Kasumi-1 (cell line): ENCODE data around the gene RUFY2.
"Not testable (repeated sequence)": the region's sequence is repeated elsewhere in the genome, so short reads cannot be mapped to it uniquely, and the experiment has no call there.

ENCODE experiments used
- DNase-seq, 2 experiments: peaks; one replicate each; lab custom pipeline; 2025; lab: John Stamatoyannopoulos, UW

RUFY2 gene

GRCh38 chr10:68406815-68407548 is at the start of gene RUFY2:
Gene RUFY2 (minus strand): TSS chr10:68407277. CDS start chr10:68407189, 88 bp downstream.
- DNase-seq: peak; percentile 76 to 78

- not testable (repeated sequence) for DNase-seq
Measured at GRCh38 chr10:68449698-68450097, 42.6 kb upstream of the RUFY2 start.

- no peak for DNase-seq
Measured at GRCh38 chr10:68446179-68446578, 39.1 kb upstream of the RUFY2 start.

GRCh38 chr10:68442971-68443370 is 35.9 kb upstream of the RUFY2 start:
- DNase-seq: no peak

- no peak for DNase-seq
Measured at GRCh38 chr10:68440898-68441297, 33.8 kb upstream of the RUFY2 start.

GRCh38 chr10:68435803-68436202 is 28.7 kb upstream of the RUFY2 start:
- DNase-seq: peak; percentile 20 to 21

GRCh38 chr10:68434657-68435056 is 27.6 kb upstream of the RUFY2 start:
- no peak for DNase-seq

GRCh38 chr10:68428396-68429104 is 21.5 kb upstream of the RUFY2 start:
- DNase-seq: no peak

GRCh38 chr10:68424454-68425014 is 17.5 kb upstream of the RUFY2 start:
- no peak for DNase-seq

GRCh38 chr10:68423522-68423921 is 16.4 kb upstream of the RUFY2 start:
- DNase-seq: no peak

GRCh38 chr10:68419376-68419775 is 12.3 kb upstream of the RUFY2 start:
- no peak for DNase-seq

GRCh38 chr10:68408898-68409518 is 1.9 kb upstream of the RUFY2 start:
- no peak for DNase-seq

GRCh38 chr10:68406111-68406814 is 814 bp downstream of the RUFY2 start:
- peak; percentile 67 to 70 for DNase-seq

GRCh38 chr10:68403701-68404100 is 3.4 kb downstream of the RUFY2 start:
- no peak for DNase-seq

- DNase-seq: no peak
Measured at GRCh38 chr10:68402276-68402675, 4.8 kb downstream of the RUFY2 start.

GRCh38 chr10:68397005-68397404 is 10.1 kb downstream of the RUFY2 start:
- DNase-seq: no peak

- no peak for DNase-seq
Measured at GRCh38 chr10:68385740-68386139, 21.3 kb downstream of the RUFY2 start.

GRCh38 chr10:68371604-68372003 is 35.5 kb downstream of the RUFY2 start:
- no peak for DNase-seq

GRCh38 chr10:68367121-68367520 is 40.0 kb downstream of the RUFY2 start:
- no peak for DNase-seq

GRCh38 chr10:68366600-68366999 is 40.5 kb downstream of the RUFY2 start:
- DNase-seq: no peak

- DNase-seq: no peak
Measured at GRCh38 chr10:68365611-68366010, 41.5 kb downstream of the RUFY2 start.
